IPS-18c (cell line): ENCODE measurements around the gene RAB15.

Experiments used
- H3K4me3 ChIP-seq: 2 replicates; pipeline ENCODE4 v1.7.0; 2013; ENCODE audit warnings: low read depth, mild to moderate bottlenecking, low read length, moderate library complexity; ENCODE audit not compliant: insufficient read depth
- H3K9me3 ChIP-seq: one replicate; pipeline ENCODE4 v1.6.1; 2013; ENCODE audit warnings: mild to moderate bottlenecking, low read length, moderate library complexity; ENCODE audit not compliant: control insufficient read depth, insufficient read depth

Gene RAB15

GRCh38 chr14:64906022-64906421 lies 66.1 kb downstream of the RAB15 start:
- Histone ChIP-seq H3K4me3 (no peak overlapping the region), H3K9me3 (no peaks in the 10 kb centered on the region)

GRCh38 chr14:64899958-64900357 lies 72.2 kb downstream of the RAB15 start:
- Histone ChIP-seq H3K9me3 (no peaks in the 10 kb centered on the region), H3K4me3 (no peak overlapping the region)
